NCI-H524 treated with DMSO at 0.1 percent for 48 hours (cell line): Measurements from ENCODE around the gene TXN2.
"Not testable (repeated sequence)": the region's sequence is repeated elsewhere in the genome, so short reads cannot be mapped to it uniquely, and the experiment has no call there.

Experiments used
- DNase-seq: peaks from one replicate; lab custom pipeline; 2025; lab: John Stamatoyannopoulos, UW

The TXN2 gene

GRCh38 chr22:36430863-36431262 is 50.6 kb downstream of the TXN2 start:
- DNase-seq: no peak

GRCh38 chr22:36427952-36428351 is 53.5 kb downstream of the TXN2 start:
- DNase-seq: not testable (repeated sequence)

- DNase-seq: no peak
These were observed 55.4 kb downstream of the TXN2 start for GRCh38 chr22:36425977-36426523.

GRCh38 chr22:36424901-36425579 is 56.4 kb downstream of the TXN2 start:
- DNase-seq: no peak

GRCh38 chr22:36424466-36424865 is 57.0 kb downstream of the TXN2 start:
- not testable (repeated sequence) for DNase-seq

- DNase-seq: no peak
These were observed 57.7 kb downstream of the TXN2 start for GRCh38 chr22:36423461-36424404.

GRCh38 chr22:36422287-36423014 is 59.0 kb downstream of the TXN2 start:
- DNase-seq: no peak

GRCh38 chr22:36419912-36420882 is 61.2 kb downstream of the TXN2 start:
- DNase-seq: no peak

- DNase-seq: no peak
These were observed 62.1 kb downstream of the TXN2 start for GRCh38 chr22:36419177-36419911.

GRCh38 chr22:36417281-36417686 is 64.2 kb downstream of the TXN2 start:
- DNase-seq: no peak
